HG02571 (cell line): ENCODE data around the gene RNF220.

Experiments used
- ATAC-seq: cut with Tn5 transposase; IDR thresholded peaks from one replicate; pipeline ENCODE4 v1.9.1; 2021; ENCODE audit warnings: mild to moderate bottlenecking, moderate library complexity; ENCODE audit not compliant: unreplicated experiment

The RNF220 gene

GRCh38 chr1:44631647-44632539 is 226.8 kb downstream of the RNF220 start:
- peak; percentile 69 for ATAC-seq

GRCh38 chr1:44632598-44632997 is 227.5 kb downstream of the RNF220 start:
- no peak for ATAC-seq

- ATAC-seq, result no peak
Measured at GRCh38 chr1:44634606-44635189, 229.6 kb downstream of the RNF220 start.

- no peak for ATAC-seq
Measured at GRCh38 chr1:44635439-44635838, 230.4 kb downstream of the RNF220 start.

- ATAC-seq, result no peak
Measured at GRCh38 chr1:44636083-44636687, 231.1 kb downstream of the RNF220 start.

GRCh38 chr1:44636688-44637598 is 231.9 kb downstream of the RNF220 start:
- no peak for ATAC-seq

- ATAC-seq, result no peak
Measured at GRCh38 chr1:44637702-44638411, 232.8 kb downstream of the RNF220 start.

- no peak for ATAC-seq
Measured at GRCh38 chr1:44640200-44640853, 235.3 kb downstream of the RNF220 start.

GRCh38 chr1:44641126-44642102 is 236.4 kb downstream of the RNF220 start:
- ATAC-seq, result no peak

GRCh38 chr1:44642255-44642654 is 237.2 kb downstream of the RNF220 start:
- ATAC-seq, result no peak

GRCh38 chr1:44642925-44643324 is 237.9 kb downstream of the RNF220 start:
- no peak for ATAC-seq

GRCh38 chr1:44643721-44644334 is 238.8 kb downstream of the RNF220 start:
- ATAC-seq, result no peak

GRCh38 chr1:44644806-44645205 is 239.8 kb downstream of the RNF220 start:
- ATAC-seq, result no peak

- ATAC-seq, result no peak
Measured at GRCh38 chr1:44645476-44646244, 240.6 kb downstream of the RNF220 start.

- no peak for ATAC-seq
Measured at GRCh38 chr1:44646261-44647110, 241.4 kb downstream of the RNF220 start.

- ATAC-seq, result no peak
Measured at GRCh38 chr1:44647896-44648295, 242.8 kb downstream of the RNF220 start.
